ENCODE data around the gene TAOK2. TPM values are rescaled to one million over a fixed set of nuclear protein-coding genes. Genes with fewer than 3 reads are reported as not detected.

Gene TAOK2
- total and polyA plus RNA-seq, 2 of the 4 experiments (the other 2 are of a cell fraction): 23.0 to 31.7 TPM

GRCh38 chr16:29995911-29996765 lies 22.5 kb downstream of the TAOK2 start, which contains the start of gene INO80E:
Gene INO80E (plus strand): TSS chr16:29996241. CDS start chr16:29996311, 70 bp downstream.
- peaks cover 7% of the 10 kb centered on the region; the same call in 1 of the 2 replicates for H3K9me1 ChIP-seq (ENCODE audit: insufficient read depth, low read length)
- H4K91ac ChIP-seq (ENCODE audit: insufficient read depth, low read depth, low read length): peak within 1 kb of the TSS; percentile 99
- peak within 1 kb of the TSS; percentile 37; the same call in 1 of the 2 replicates for H2BK20ac ChIP-seq (ENCODE audit: low read depth, low read length)
- peak within 1 kb of the TSS; percentile 79 for H3K27ac ChIP-seq (ENCODE audit: insufficient read depth, low read length)
- H2AFZ ChIP-seq (replicated peaks; ENCODE audit: low read length, poor library complexity): peak within 1 kb of the TSS; percentile 99
- dilution Hi-C loops (cut with HindIII; ENCODE audit: low sequenced_read_pairs, unreplicated experiment) (no loop called here), intact Hi-C loops (cut with micrococcal nuclease) (loop anchor here (2.0 to 5.0 kb wide), 2 partner anchors 69 to 133 kb away; partner anchors contain the start of genes CDIPT and KCTD13), in situ Hi-C loops (cut with MboI; ENCODE audit: low sequenced_read_pairs) (no loop called here)
- peak within 1 kb of the TSS; percentile 93 to 100 for H4K8ac ChIP-seq (ENCODE audit: low read depth in 2 of 2, low read length in 2 of 2)
- H3K36me3 ChIP-seq (ENCODE audit: control insufficient read depth, insufficient read depth, low read length): peaks cover 16% of the 10 kb centered on the region
- peak; percentile 93 for DNase-seq
- 0% methylated on average over 35 of the region's 65 CpGs; no CpG with 5 or more reads in 1 of the 2 experiments for WGBS, 2 experiments (ENCODE audit: extremely low coverage in 2 of 2, insufficient read length in 1 of 2)
- H2BK5ac ChIP-seq (ENCODE audit: low read depth, low read length, poor library complexity, severe bottlenecking): peak within 1 kb of the TSS; percentile 82
- H2AK5ac ChIP-seq (ENCODE audit: low read depth, low read length): peak within 1 kb of the TSS; percentile 97
- H3K27me3 ChIP-seq (ENCODE audit: control insufficient read depth, insufficient read depth, low read length): no peaks in the 10 kb centered on the region
- peak within 1 kb of the TSS; percentile 88 for H2BK120ac ChIP-seq (ENCODE audit: low read depth, low read length)
- ATAC-seq (ENCODE audit: low read depth): peak; percentile 98
- BruUV-seq (replicated peaks): no TSS peak
- H3K14ac ChIP-seq (replicated peaks; ENCODE audit: low read depth, low read length): peak within 1 kb of the TSS; percentile 99
- H4K5ac ChIP-seq (ENCODE audit: low read depth, low read length): peak within 1 kb of the TSS; percentile 69
- H3K79me1 ChIP-seq (ENCODE audit: low read depth in 1 of 2, low read length in 2 of 2): peaks cover 16 to 48% of the 10 kb centered on the region in 2 experiments; a peak in 3 of 4 replicates
- peak within 1 kb of the TSS; percentile 95 for H3K4me2 ChIP-seq (ENCODE audit: low read depth, low read length)
- no peaks in the 10 kb centered on the region for H3K9me3 ChIP-seq (ENCODE audit: control insufficient read depth, insufficient read depth, low read length)
- H4K20me1 ChIP-seq (ENCODE audit: insufficient read depth, low read length): no peaks in the 10 kb centered on the region
- H3K56ac ChIP-seq (ENCODE audit: extremely low read depth, insufficient read depth, low read length): peak within 1 kb of the TSS; percentile 100
- CTCF ChIA-PET: interaction anchor here (1.7 kb wide), 1 partner anchor 181 kb away, joined by 4 read pairs; the partner anchor contains the start of gene PAGR1
- peaks cover 8% of the 10 kb centered on the region for H3K4me1 ChIP-seq (ENCODE audit: control insufficient read depth, insufficient read depth, low read length)
- peak within 1 kb of the TSS; percentile 98 for H3K23ac ChIP-seq (ENCODE audit: low read depth, low read length)
- H2AK9ac ChIP-seq (replicated peaks; ENCODE audit: low read depth, low read length, poor library complexity): peak within 1 kb of the TSS; percentile 98
- POLR2A ChIA-PET (ENCODE audit: unreplicated experiment): interaction anchor here (0.6 kb wide), 1 partner anchor 10 kb away, joined by 5 read pairs; no protein-coding TSS in a partner anchor
- peak within 1 kb of the TSS; percentile 99 for H3K4ac ChIP-seq (ENCODE audit: low read depth, low read length)
- peak within 1 kb of the TSS; percentile 32 for H3K18ac ChIP-seq (ENCODE audit: low read depth, low read length)
- peak within 1 kb of the TSS; percentile 65 for H3K4me3 ChIP-seq (ENCODE audit: insufficient read depth, low read depth, low read length)
- peak within 1 kb of the TSS; percentile 85 for H3K9ac ChIP-seq (ENCODE audit: low read depth, low read length)
- H2BK15ac ChIP-seq (ENCODE audit: low read depth, low read length): peak within 1 kb of the TSS; percentile 90; the same call in 1 of the 3 replicates
- TF ChIP-seq POLR2A (IDR thresholded peaks at IDR 0.05; ENCODE audit: low read depth, low read length): peak; percentile 69
- TF ChIP-seq RFX5 (IDR thresholded peaks at IDR 0.05; ENCODE audit: low read depth, low read length): no peak
- TF ChIP-seq RCOR1 (IDR thresholded peaks at IDR 0.05; ENCODE audit: insufficient replicate concordance, low read length): no peak
- 0 out of 2 replicates have a peak, but pooled peaks have one; percentile 47 for TF ChIP-seq MXI1 (IDR thresholded peaks at IDR 0.05; ENCODE audit: borderline replicate concordance, low read depth, low read length)
- no peak for TF ChIP-seq USF2 (IDR thresholded peaks at IDR 0.05; ENCODE audit: low read depth, low read length)
- no peak for TF ChIP-seq ELK1 (IDR thresholded peaks at IDR 0.05; ENCODE audit: borderline replicate concordance, low read depth, low read length)
- TF ChIP-seq CEBPB (IDR thresholded peaks at IDR 0.05; ENCODE audit: low read depth, low read length): peak; percentile 78
- TF ChIP-seq CHD1 (IDR thresholded peaks at IDR 0.05; ENCODE audit: low read depth, low read length): no peak
- TF ChIP-seq NFE2L2 (IDR thresholded peaks at IDR 0.05; ENCODE audit: low read depth, low read length): no peak
- no peak for TF ChIP-seq SMC3 (IDR thresholded peaks at IDR 0.05; ENCODE audit: low read depth, low read length)
- no peak for TF ChIP-seq CTCF (conservative IDR thresholded peaks at IDR 0.05; ENCODE audit: low read depth, low read length)
- peak; percentile 60 for TF ChIP-seq MAZ (IDR thresholded peaks at IDR 0.05; ENCODE audit: borderline replicate concordance, low read depth, low read length)
